SIG-M5 (cell line): ENCODE measurements around the gene DGLUCY.
"Not testable (repeated sequence)": the region's sequence is repeated elsewhere in the genome, so short reads cannot be mapped to it uniquely, and the experiment has no call there.

Source experiments
- DNase-seq: peaks from one replicate; lab custom pipeline; 2025; lab: John Stamatoyannopoulos, UW

Gene DGLUCY

GRCh38 chr14:91138511-91139359, 24.9 kb downstream of the DGLUCY start:
- no peak for DNase-seq

- DNase-seq, result no peak
Measured at GRCh38 chr14:91139776-91140175, 25.9 kb downstream of the DGLUCY start.

GRCh38 chr14:91140672-91141071, 26.8 kb downstream of the DGLUCY start:
- DNase-seq, result no peak

GRCh38 chr14:91142214-91142668, 28.4 kb downstream of the DGLUCY start:
- no peak for DNase-seq

- DNase-seq, result no peak
Measured at GRCh38 chr14:91143862-91144261, 30.0 kb downstream of the DGLUCY start.

GRCh38 chr14:91144425-91145145, 30.7 kb downstream of the DGLUCY start:
- no peak for DNase-seq

- DNase-seq, result no peak
Measured at GRCh38 chr14:91145391-91146160, 31.7 kb downstream of the DGLUCY start.

- no peak for DNase-seq
Measured at GRCh38 chr14:91146661-91147060, 32.8 kb downstream of the DGLUCY start.

- no peak for DNase-seq
Measured at GRCh38 chr14:91149462-91149861, 35.6 kb downstream of the DGLUCY start.

GRCh38 chr14:91152499-91152898, 38.6 kb downstream of the DGLUCY start:
- DNase-seq, result no peak

- DNase-seq, result no peak
Measured at GRCh38 chr14:91153360-91153759, 39.5 kb downstream of the DGLUCY start.

- DNase-seq, result no peak
Measured at GRCh38 chr14:91154851-91155625, 41.2 kb downstream of the DGLUCY start.

GRCh38 chr14:91155626-91156089, 41.8 kb downstream of the DGLUCY start:
- DNase-seq, result no peak

- not testable (repeated sequence) for DNase-seq
Measured at GRCh38 chr14:91156142-91156666, 42.3 kb downstream of the DGLUCY start.

GRCh38 chr14:91156877-91157276, 43.0 kb downstream of the DGLUCY start:
- not testable (repeated sequence) for DNase-seq

GRCh38 chr14:91158091-91158790, 44.4 kb downstream of the DGLUCY start:
- DNase-seq, result no peak

GRCh38 chr14:91159182-91159581, 45.3 kb downstream of the DGLUCY start:
- no peak for DNase-seq

GRCh38 chr14:91159906-91160305, 46.0 kb downstream of the DGLUCY start:
- DNase-seq, result no peak

- no peak for DNase-seq
Measured at GRCh38 chr14:91163316-91163715, 49.4 kb downstream of the DGLUCY start.

- DNase-seq, result no peak
Measured at GRCh38 chr14:91164676-91165075, 50.8 kb downstream of the DGLUCY start.

GRCh38 chr14:91167380-91167770, 53.5 kb downstream of the DGLUCY start:
- no peak for DNase-seq
